ENCODE results near the gene DSG1.

The DSG1 gene

DNA sequence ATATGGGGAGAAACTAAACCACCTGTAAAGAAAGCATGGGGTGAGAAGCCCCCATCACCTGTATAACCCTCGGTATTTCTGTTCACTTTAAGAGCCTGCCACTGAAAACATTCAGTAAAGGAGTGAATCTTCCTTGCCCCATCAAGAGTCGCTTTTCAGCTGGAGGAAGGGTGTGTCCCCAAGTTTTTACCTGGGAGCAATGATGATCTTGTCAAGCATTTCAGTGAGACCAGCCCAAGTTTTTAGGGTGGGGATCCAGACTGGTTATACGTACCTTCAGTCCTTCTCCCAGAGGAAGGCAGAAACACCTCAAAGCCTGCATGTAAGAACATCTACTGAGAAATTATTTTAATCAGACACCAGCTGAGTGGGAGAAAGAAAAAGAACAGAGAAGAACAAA, at the start of gene DSG1:
DSG1 (plus strand) TSS at position 301 of the 400 bp plus-strand sequence. CDS start 141 bp downstream, outside the sequence.
- ChIA-PET POLR2A (no interaction called here), CTCF (no interaction called here)

DNA sequence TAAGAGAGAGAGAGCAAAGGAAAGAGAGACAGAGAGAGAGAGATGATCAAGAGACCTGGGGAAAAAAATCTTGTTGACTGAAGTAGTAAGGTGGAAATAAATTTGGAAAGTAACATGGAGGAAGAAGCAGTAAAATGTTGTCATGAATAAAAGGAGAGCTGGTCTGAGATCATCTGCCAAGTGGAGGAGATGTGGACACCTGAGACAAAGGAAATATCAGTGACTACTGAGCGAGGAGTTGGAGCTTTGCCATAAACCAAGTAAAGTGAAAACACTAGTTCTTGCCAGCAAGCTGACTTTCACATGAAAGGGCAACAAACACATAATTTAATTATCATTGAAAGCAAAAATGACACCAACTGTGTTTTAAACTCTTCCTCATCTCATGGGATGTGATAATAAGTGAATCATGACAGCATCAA, 49.0 kb upstream of the DSG1 start:
- TF ChIP-seq, protein P1, sequence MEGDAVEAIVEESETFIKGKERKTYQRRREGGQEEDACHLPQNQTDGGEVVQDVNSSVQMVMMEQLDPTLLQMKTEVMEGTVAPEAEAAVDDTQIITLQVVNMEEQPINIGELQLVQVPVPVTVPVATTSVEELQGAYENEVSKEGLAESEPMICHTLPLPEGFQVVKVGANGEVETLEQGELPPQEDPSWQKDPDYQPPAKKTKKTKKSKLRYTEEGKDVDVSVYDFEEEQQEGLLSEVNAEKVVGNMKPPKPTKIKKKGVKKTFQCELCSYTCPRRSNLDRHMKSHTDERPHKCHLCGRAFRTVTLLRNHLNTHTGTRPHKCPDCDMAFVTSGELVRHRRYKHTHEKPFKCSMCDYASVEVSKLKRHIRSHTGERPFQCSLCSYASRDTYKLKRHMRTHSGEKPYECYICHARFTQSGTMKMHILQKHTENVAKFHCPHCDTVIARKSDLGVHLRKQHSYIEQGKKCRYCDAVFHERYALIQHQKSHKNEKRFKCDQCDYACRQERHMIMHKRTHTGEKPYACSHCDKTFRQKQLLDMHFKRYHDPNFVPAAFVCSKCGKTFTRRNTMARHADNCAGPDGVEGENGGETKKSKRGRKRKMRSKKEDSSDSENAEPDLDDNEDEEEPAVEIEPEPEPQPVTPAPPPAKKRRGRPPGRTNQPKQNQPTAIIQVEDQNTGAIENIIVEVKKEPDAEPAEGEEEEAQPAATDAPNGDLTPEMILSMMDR (IDR thresholded peaks at IDR 0.05; ENCODE audit: control extremely low read depth, extremely low read depth, low read depth, missing control alignments): no peak
- ChIA-PET CTCF (interaction anchor here (1.1 to 1.6 kb wide), 7 partner anchors 10 to 206 kb away, joined by 3 to 4 read pairs (median 3); no protein-coding TSS in a partner anchor), POLR2A (no interaction called here)
- DNase-seq (ENCODE audit: extremely low spot score): no peak

More for the DNA sequence above, at the start of gene DSG1:
- TF ChIP-seq, protein P1 (IDR thresholded peaks at IDR 0.05; ENCODE audit: control extremely low read depth, extremely low read depth, low read depth, missing control alignments): no peak
- DNase-seq (ENCODE audit: extremely low spot score): no peak

DNA sequence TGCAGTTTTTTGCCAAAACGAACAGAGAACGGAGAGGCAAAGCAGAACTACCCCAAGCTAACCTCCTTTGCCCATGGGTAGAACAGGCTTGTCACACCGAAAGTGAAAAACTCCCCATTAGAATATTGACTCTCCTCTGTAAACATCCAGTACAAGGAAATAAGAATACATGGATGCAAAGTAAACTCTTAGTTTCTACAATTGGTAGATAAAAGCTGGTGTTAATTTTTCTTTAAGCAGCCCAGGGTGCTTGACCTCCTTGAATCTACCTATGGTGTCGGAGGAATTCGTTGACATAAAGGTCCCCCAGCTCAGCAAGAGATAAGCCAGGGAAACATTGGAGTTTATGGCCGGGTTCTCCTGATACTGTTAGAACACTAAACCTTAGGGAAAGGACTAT, 48.4 kb upstream of the DSG1 start:
- DNase-seq (ENCODE audit: extremely low spot score): no peak
- ChIA-PET POLR2A (no interaction called here), CTCF (interaction anchor here (1.1 to 1.6 kb wide), 6 partner anchors 11 to 207 kb away, joined by 3 to 4 read pairs (median 3); no protein-coding TSS in a partner anchor)
- TF ChIP-seq, protein P1 (IDR thresholded peaks at IDR 0.05; ENCODE audit: control extremely low read depth, extremely low read depth, low read depth, missing control alignments): no peak

GRCh38 chr18:31270578-31270977, 47.4 kb upstream of the DSG1 start:
- TF ChIP-seq, protein P1 (IDR thresholded peaks at IDR 0.05; ENCODE audit: control extremely low read depth, extremely low read depth, low read depth, missing control alignments): no peak
- ChIA-PET POLR2A (no interaction called here), CTCF (no interaction called here)
- DNase-seq (ENCODE audit: extremely low spot score): no peak

DNA sequence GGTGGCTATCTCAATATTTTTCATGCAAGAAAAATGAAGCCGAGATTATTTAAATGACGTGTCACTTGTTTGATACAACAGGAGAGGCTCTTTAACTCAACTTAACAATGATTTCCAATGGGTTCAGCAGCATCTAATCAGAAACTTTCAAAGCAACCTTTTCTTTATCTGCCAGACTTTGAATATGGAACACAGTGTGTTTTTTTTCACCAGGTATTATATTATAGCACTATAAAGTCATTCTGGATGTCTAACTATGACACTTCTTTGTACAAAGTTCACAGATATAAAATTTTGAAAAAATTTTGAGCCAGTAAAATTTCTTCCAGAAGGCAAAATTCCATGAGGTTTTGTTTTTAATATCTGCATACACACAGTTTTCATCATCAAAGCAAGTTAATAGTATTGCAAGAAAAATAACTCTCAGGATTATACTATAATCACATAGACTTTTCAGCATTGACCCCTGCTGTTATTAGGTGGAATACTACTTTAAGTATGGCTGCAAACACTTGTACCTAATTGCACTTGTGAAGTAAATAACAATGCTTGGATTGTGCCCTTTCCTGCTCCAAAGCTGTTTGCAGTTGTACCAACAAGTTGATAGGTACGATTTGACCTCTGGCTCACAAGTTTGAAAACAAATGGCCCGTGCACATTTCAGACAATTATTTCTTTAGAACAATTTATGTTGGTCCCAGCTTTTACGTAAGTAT, 44.0 kb upstream of the DSG1 start:
- no peak for DNase-seq (ENCODE audit: extremely low spot score)
- ChIA-PET POLR2A (no interaction called here), CTCF (no interaction called here)
- TF ChIP-seq, protein P1 (IDR thresholded peaks at IDR 0.05; ENCODE audit: control extremely low read depth, extremely low read depth, low read depth, missing control alignments): no peak

- no peak for DNase-seq (ENCODE audit: extremely low spot score)
- TF ChIP-seq, protein P1 (IDR thresholded peaks at IDR 0.05; ENCODE audit: control extremely low read depth, extremely low read depth, low read depth, missing control alignments): no peak
- ChIA-PET CTCF (no interaction called here), POLR2A (interaction anchor here (0.6 kb wide), 1 partner anchor 516 kb away, joined by 5 read pairs; no protein-coding TSS in a partner anchor)
These were observed 43.0 kb upstream of the DSG1 start for GRCh38 chr18:31274931-31275330.

Measured in GM10248 (cell line).